ENCODE data around the gene CALD1.

Gene CALD1

GRCh38 chr7:134900166-134900982, 120.9 kb downstream of the CALD1 start:
- DNase-seq = no peak

- no peak for DNase-seq
Observed at GRCh38 chr7:134901389-134902020, 122.1 kb downstream of the CALD1 start.

- no peak for DNase-seq
Observed at GRCh38 chr7:134902058-134902457, 122.6 kb downstream of the CALD1 start.

- no peak for DNase-seq
Observed at GRCh38 chr7:134903073-134903790, 123.8 kb downstream of the CALD1 start.

GRCh38 chr7:134905375-134905774, 125.9 kb downstream of the CALD1 start:
- DNase-seq = no peak

- DNase-seq = peak; percentile 63
Observed at GRCh38 chr7:134907000-134907399, 127.6 kb downstream of the CALD1 start.

GRCh38 chr7:134907639-134908038, 128.2 kb downstream of the CALD1 start:
- no peak for DNase-seq

GRCh38 chr7:134908289-134908688, 128.9 kb downstream of the CALD1 start:
- peak; percentile 78 for DNase-seq

GRCh38 chr7:134910214-134910890, 130.9 kb downstream of the CALD1 start:
- no peak for DNase-seq

GRCh38 chr7:134910968-134911367, 131.5 kb downstream of the CALD1 start:
- DNase-seq = no peak

GRCh38 chr7:134916171-134916883, 136.9 kb downstream of the CALD1 start:
- DNase-seq = no peak

- DNase-seq = peak; percentile 61
Observed at GRCh38 chr7:134919240-134919641, 139.8 kb downstream of the CALD1 start.

GRCh38 chr7:134920026-134920753, 140.8 kb downstream of the CALD1 start:
- peak; percentile 58 for DNase-seq

- DNase-seq = no peak
Observed at GRCh38 chr7:134922720-134923704, 143.6 kb downstream of the CALD1 start.

- no peak for DNase-seq
Observed at GRCh38 chr7:134925766-134926165, 146.3 kb downstream of the CALD1 start.

GRCh38 chr7:134926396-134926795, 147.0 kb downstream of the CALD1 start:
- DNase-seq = no peak

GRCh38 chr7:134927076-134927475, 147.6 kb downstream of the CALD1 start:
- no peak for DNase-seq

- DNase-seq = no peak
Observed at GRCh38 chr7:134927723-134928122, 148.3 kb downstream of the CALD1 start.

- no peak for DNase-seq
Observed at GRCh38 chr7:134928554-134928953, 149.1 kb downstream of the CALD1 start.

GRCh38 chr7:134931487-134931886, 152.1 kb downstream of the CALD1 start:
- no peak for DNase-seq

Data from activated CD4-positive, alpha-beta T cell treated with anti-CD3 and anti-CD28 coated beads, Interleukin-2, amount 50 U/mL, for 16 hours (primary cell).